WERI-Rb-1 (cell line): ENCODE results near the gene USP24.

Experiments
- DNase-seq: peaks from one replicate; pipeline ENCODE4 v3.0.0-alpha.2; 2020
- H3K27ac ChIP-seq: fragments of 250-450 bp; sonication (Bioruptor Pico); 2 replicates; pipeline ENCODE4 v1.5.1; 2020; ENCODE audit warnings: mild to moderate bottlenecking, moderate library complexity
- H3K27me3 ChIP-seq: fragments of 250-450 bp; sonication (Bioruptor Pico); 2 replicates; pipeline ENCODE4 v1.5.1; 2021; ENCODE audit warnings: mild to moderate bottlenecking, low read depth, moderate library complexity; ENCODE audit not compliant: insufficient read depth, severe bottlenecking
- H3K36me3 ChIP-seq: fragments of 250-450 bp; sonication (Bioruptor Pico); 2 replicates; pipeline ENCODE4 v1.5.1; 2020; ENCODE audit warnings: mild to moderate bottlenecking, moderate library complexity
- H3K4me3 ChIP-seq: 2 replicates; pipeline ENCODE4 v1.5.1; 2011; ENCODE audit warnings: low read depth, mild to moderate bottlenecking, control low read depth, low read length
- H3K9me3 ChIP-seq: fragments of 250-450 bp; sonication (Bioruptor Pico); 2 replicates; pipeline ENCODE4 v1.5.1; 2021; ENCODE audit warnings: mild to moderate bottlenecking, moderate library complexity; ENCODE audit not compliant: severe bottlenecking
- TF ChIP-seq, protein P1 (sequence below): IDR thresholded peaks from 2 replicates; pipeline ENCODE4 v1.5.1; 2011; ENCODE audit warnings: low read depth, mild to moderate bottlenecking, control low read depth, inconsistent platforms, low read length

Gene USP24

DNA sequence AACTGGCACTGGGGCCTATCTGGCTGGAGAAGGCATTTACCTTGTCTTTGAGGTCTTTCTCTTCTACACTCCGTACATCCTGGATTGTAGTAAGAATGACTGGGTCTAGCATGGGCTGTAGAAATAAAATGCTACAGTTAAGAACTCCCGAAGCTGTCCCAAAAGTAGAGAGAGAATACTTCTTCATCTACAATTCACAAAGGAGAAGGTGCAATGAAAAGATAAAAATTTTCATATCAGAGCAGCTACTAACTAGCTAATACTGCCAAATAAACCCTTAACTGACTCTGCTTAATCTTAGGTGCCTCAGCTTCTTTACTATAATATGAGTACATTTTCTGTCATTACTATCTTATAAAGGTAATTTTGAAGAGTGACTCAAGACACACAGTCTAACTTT, 55.6 kb downstream of the USP24 start:
- H3K36me3 ChIP-seq = peaks cover 36% of the 10 kb centered on the region
- H3K4me3 ChIP-seq = no peak overlapping the region
- TF ChIP-seq, protein P1, sequence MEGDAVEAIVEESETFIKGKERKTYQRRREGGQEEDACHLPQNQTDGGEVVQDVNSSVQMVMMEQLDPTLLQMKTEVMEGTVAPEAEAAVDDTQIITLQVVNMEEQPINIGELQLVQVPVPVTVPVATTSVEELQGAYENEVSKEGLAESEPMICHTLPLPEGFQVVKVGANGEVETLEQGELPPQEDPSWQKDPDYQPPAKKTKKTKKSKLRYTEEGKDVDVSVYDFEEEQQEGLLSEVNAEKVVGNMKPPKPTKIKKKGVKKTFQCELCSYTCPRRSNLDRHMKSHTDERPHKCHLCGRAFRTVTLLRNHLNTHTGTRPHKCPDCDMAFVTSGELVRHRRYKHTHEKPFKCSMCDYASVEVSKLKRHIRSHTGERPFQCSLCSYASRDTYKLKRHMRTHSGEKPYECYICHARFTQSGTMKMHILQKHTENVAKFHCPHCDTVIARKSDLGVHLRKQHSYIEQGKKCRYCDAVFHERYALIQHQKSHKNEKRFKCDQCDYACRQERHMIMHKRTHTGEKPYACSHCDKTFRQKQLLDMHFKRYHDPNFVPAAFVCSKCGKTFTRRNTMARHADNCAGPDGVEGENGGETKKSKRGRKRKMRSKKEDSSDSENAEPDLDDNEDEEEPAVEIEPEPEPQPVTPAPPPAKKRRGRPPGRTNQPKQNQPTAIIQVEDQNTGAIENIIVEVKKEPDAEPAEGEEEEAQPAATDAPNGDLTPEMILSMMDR = no peak
- H3K27me3 ChIP-seq = no peaks in the 10 kb centered on the region
- no peaks in the 10 kb centered on the region for H3K9me3 ChIP-seq
- no peak for DNase-seq
- no peak overlapping the region for H3K27ac ChIP-seq

- H3K9me3 ChIP-seq = no peaks in the 10 kb centered on the region
- TF ChIP-seq, protein P1 = no peak
- no peak overlapping the region for H3K27ac ChIP-seq
- DNase-seq = no peak
- H3K27me3 ChIP-seq = no peaks in the 10 kb centered on the region
- H3K36me3 ChIP-seq = peaks cover 55% of the 10 kb centered on the region
- H3K4me3 ChIP-seq = no peak overlapping the region
Observed at GRCh38 chr1:55156608-55157007, 58.6 kb downstream of the USP24 start.

GRCh38 chr1:55156093-55156492, 59.1 kb downstream of the USP24 start:
- Histone ChIP-seq H3K36me3 (peaks cover 52% of the 10 kb centered on the region), H3K4me3 (no peak overlapping the region), H3K9me3 (no peaks in the 10 kb centered on the region), H3K27me3 (no peaks in the 10 kb centered on the region), H3K27ac (no peak overlapping the region)
- DNase-seq = no peak
- TF ChIP-seq, protein P1 = no peak

DNA sequence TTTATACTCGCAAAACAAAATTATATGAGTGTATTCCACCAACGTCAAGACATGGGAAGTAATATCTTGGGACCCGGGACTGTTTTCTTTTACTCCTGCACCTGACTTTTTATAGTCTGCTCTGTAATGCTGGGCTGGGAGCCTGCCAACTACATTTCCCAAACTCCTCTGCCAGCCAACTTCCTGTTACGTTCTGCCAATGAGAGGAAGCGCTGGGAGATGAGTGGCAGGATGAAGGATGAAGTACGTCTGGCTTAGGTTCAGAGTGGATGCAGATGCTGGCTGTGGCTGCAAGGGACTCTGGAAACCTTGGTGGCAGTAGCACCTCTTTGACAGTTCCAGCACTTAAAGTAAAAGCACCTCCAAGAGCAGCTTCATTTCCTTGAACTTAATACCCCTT, 59.6 kb downstream of the USP24 start:
- Histone ChIP-seq H3K27me3 (no peaks in the 10 kb centered on the region), H3K9me3 (no peaks in the 10 kb centered on the region), H3K36me3 (peaks cover 52% of the 10 kb centered on the region), H3K27ac (no peak overlapping the region), H3K4me3 (no peak overlapping the region)
- no peak for DNase-seq
- TF ChIP-seq, protein P1 = no peak

DNA sequence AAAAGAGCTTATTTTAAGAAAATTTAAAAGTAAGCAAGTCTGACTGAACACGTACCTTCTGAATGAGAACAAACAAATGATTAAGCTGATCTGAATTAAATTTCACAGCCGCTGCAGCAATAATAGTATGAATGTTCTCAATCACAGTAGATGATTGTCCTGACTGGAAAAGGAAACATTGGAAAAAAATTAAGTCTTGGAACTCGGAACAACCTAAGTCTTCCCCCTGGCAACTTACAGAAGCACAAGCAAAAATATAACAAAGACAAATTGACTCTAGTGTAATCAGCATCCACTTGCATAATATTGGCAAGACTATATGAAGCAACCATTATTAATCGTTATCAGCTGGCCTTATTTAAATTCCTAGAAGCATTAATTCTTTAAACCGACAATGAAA, 60.5 kb downstream of the USP24 start:
- DNase-seq = no peak
- TF ChIP-seq, protein P1 = no peak
- no peaks in the 10 kb centered on the region for H3K27me3 ChIP-seq
- no peak overlapping the region for H3K4me3 ChIP-seq
- H3K27ac ChIP-seq = no peak overlapping the region
- peaks cover 49% of the 10 kb centered on the region for H3K36me3 ChIP-seq
- no peaks in the 10 kb centered on the region for H3K9me3 ChIP-seq

GRCh38 chr1:55153031-55153430, 62.1 kb downstream of the USP24 start:
- DNase-seq = no peak
- Histone ChIP-seq H3K9me3 (no peaks in the 10 kb centered on the region), H3K27ac (no peak overlapping the region), H3K4me3 (no peak overlapping the region), H3K36me3 (peaks cover 40% of the 10 kb centered on the region), H3K27me3 (no peaks in the 10 kb centered on the region)
- TF ChIP-seq, protein P1 = no peak
